HG02970 (cell line): Measurements from ENCODE around the gene GCG.

Experiments used
- ATAC-seq: cut with Tn5 transposase; IDR thresholded peaks from one replicate; pipeline ENCODE4 v1.9.1; 2021; ENCODE audit warnings: mild to moderate bottlenecking, moderate library complexity, moderate number of reproducible peaks; ENCODE audit not compliant: unreplicated experiment, low FRiP score

Gene GCG

GRCh38 chr2:162106746-162107145 lies 45.3 kb downstream of the GCG start:
- no peak for ATAC-seq

GRCh38 chr2:162106146-162106551 lies 45.9 kb downstream of the GCG start:
- no peak for ATAC-seq

- no peak for ATAC-seq
Measured at GRCh38 chr2:162103443-162104009, 48.5 kb downstream of the GCG start.

- no peak for ATAC-seq
Measured at GRCh38 chr2:162100579-162100978, 51.5 kb downstream of the GCG start.

GRCh38 chr2:162099836-162100235 lies 52.2 kb downstream of the GCG start:
- no peak for ATAC-seq
